DOHH2 (cell line): ENCODE measurements around the gene PPP1R3G.

Experiments used
- H3F3A ChIP-seq: fragments of 200-600 bp; sonication (generic), shearing (Covaris generic); 2 replicates; pipeline ENCODE4 v1.6.0; 2016; ENCODE audit warnings: antibody characterized with exemption, mild to moderate bottlenecking; ENCODE audit not compliant: control insufficient read depth, insufficient read depth
- H3K27ac ChIP-seq: fragments of 200-600 bp; sonication (generic); 2 replicates; pipeline ENCODE4 v1.5.1; 2014; ENCODE audit warnings: low read depth, mild to moderate bottlenecking, low read length, moderate library complexity
- H3K27me3 ChIP-seq: fragments of 200-600 bp; sonication (generic); 2 replicates; pipeline ENCODE4 v1.6.1; 2014; ENCODE audit warnings: mild to moderate bottlenecking, low read length, mixed read lengths; ENCODE audit not compliant: control insufficient read depth
- H3K36me3 ChIP-seq: fragments of 200-600 bp; sonication (generic); 2 replicates; pipeline ENCODE4 v1.6.1; 2014; ENCODE audit warnings: mild to moderate bottlenecking, low read length, moderate library complexity, mixed read lengths; ENCODE audit not compliant: control insufficient read depth
- H3K4me1 ChIP-seq: fragments of 200-600 bp; sonication (generic); 2 replicates; pipeline ENCODE4 v1.6.1; 2014; ENCODE audit warnings: mild to moderate bottlenecking, low read length, mixed read lengths; ENCODE audit not compliant: control insufficient read depth
- H3K4me2 ChIP-seq: fragments of 200-600 bp; sonication (generic); 2 replicates; pipeline ENCODE4 v1.6.0; 2014; ENCODE audit warnings: mild to moderate bottlenecking, low read length, moderate library complexity
- H3K4me3 ChIP-seq: fragments of 200-600 bp; sonication (generic); 2 replicates; pipeline ENCODE4 v1.5.1; 2014; ENCODE audit warnings: mild to moderate bottlenecking, low read length, mixed read lengths
- H3K79me2 ChIP-seq: fragments of 200-600 bp; sonication (generic); 2 replicates; pipeline ENCODE4 v1.6.1; 2014; ENCODE audit warnings: mild to moderate bottlenecking, low read length, mixed read lengths; ENCODE audit not compliant: control insufficient read depth
- H3K9me2 ChIP-seq: fragments of 200-600 bp; sonication (generic); replicated peaks from 2 replicates; pipeline ENCODE4 v1.6.1; 2014; ENCODE audit warnings: mild to moderate bottlenecking, low read length, mixed read lengths; ENCODE audit not compliant: control insufficient read depth
- H3K9me3 ChIP-seq: fragments of 200-600 bp; sonication (generic); 2 replicates; pipeline ENCODE4 v1.6.1; 2014; ENCODE audit warnings: antibody characterized with exemption, low read length, mixed read lengths; ENCODE audit not compliant: control insufficient read depth, insufficient read depth
- H4K20me1 ChIP-seq: fragments of 200-600 bp; sonication (generic); 2 replicates; pipeline ENCODE4 v1.6.0; 2014; ENCODE audit warnings: low read depth, mild to moderate bottlenecking, antibody characterized with exemption, low read length, moderate library complexity; ENCODE audit not compliant: control insufficient read depth, insufficient read depth
- CTCF ChIP-seq: fragments of 200-600 bp; sonication (generic); IDR thresholded peaks from one replicate; pipeline ENCODE4 v1.5.1; 2014; ENCODE audit warnings: antibody characterized with exemption, mild to moderate bottlenecking, low read depth, low read length; ENCODE audit not compliant: poor library complexity, severe bottlenecking
- EZH2phosphoT487 ChIP-seq: fragments of 200-600 bp; sonication (generic); IDR thresholded peaks from 2 replicates; pipeline ENCODE4 v1.6.1; 2017; ENCODE audit warnings: borderline replicate concordance, mild to moderate bottlenecking, antibody characterized with exemption, low read length, moderate library complexity, mixed read lengths

PPP1R3G gene

DNA sequence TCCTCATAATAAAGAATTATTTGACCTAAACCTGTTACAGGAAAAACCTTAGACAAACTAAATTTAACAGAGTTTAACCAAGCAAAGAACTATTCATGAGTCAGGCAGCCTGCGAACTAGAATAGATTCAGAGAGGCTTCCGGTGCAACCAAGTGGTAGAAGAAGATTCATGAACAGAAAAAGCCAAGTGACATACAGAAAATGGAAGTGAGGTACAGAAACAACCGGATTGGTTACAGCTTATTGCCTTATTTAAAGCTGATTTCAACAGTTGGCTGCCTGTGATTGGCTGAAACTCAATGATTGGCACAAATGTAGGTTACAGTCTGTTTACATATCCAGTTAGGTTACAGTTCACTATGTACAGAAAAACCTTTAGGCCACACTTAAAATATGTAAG lies 10.1 kb downstream of the PPP1R3G start:
- Histone ChIP-seq H3K9me3 (no peaks in the 10 kb centered on the region), H3K9me2 (no peaks in the 10 kb centered on the region), H3K27me3 (peaks cover 14% of the 10 kb centered on the region), H3K4me1 (peaks cover 40% of the 10 kb centered on the region), H3K4me3 (no peak overlapping the region), H3K4me2 (no peak overlapping the region), H4K20me1 (no peaks in the 10 kb centered on the region), H3K27ac (no peak overlapping the region), H3K36me3 (no peaks in the 10 kb centered on the region), H3K79me2 (no peaks in the 10 kb centered on the region), H3F3A (no peaks in the 10 kb centered on the region)
- TF ChIP-seq EZH2phosphoT487 = no peak
- TF ChIP-seq CTCF = no peak

DNA sequence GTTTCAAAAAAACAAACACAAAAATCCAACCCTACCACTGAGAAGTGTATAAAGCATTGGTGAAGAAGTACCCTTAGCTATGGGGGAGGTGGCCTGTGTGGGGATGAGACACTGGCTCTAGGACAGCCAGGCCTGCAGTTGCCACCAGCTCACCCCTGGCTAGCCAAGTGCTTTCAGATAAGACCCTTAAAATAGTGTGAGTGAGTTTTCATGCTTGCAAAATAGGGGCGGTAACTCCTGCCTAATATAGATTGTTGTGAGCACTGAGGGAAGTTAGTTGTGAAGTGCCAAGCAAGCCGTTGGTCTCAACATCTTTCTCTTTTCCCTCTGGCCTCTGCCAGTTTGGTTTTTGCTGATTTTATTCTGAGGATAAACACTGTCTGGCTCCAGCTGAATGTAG lies 11.3 kb downstream of the PPP1R3G start:
- H3K4me3 ChIP-seq = no peak overlapping the region
- H3K27me3 ChIP-seq = 0 out of 2 replicates have a peak, but pooled peaks cover 3% of the 10 kb centered on the region
- no peaks in the 10 kb centered on the region for H3K36me3 ChIP-seq
- no peaks in the 10 kb centered on the region for H3K79me2 ChIP-seq
- no peaks in the 10 kb centered on the region for H3K9me3 ChIP-seq
- no peaks in the 10 kb centered on the region for H3K9me2 ChIP-seq
- H4K20me1 ChIP-seq = no peaks in the 10 kb centered on the region
- TF ChIP-seq CTCF (no peak), EZH2phosphoT487 (no peak)
- peaks cover 29% of the 10 kb centered on the region for H3K4me1 ChIP-seq
- peak overlapping the region; percentile 3; the same call in 1 of the 2 replicates for H3K4me2 ChIP-seq
- H3K27ac ChIP-seq = no peak overlapping the region
- no peaks in the 10 kb centered on the region for H3F3A ChIP-seq

GRCh38 chr6:5098501-5099270 lies 13.5 kb downstream of the PPP1R3G start:
- H4K20me1 ChIP-seq = no peaks in the 10 kb centered on the region
- H3F3A ChIP-seq = no peaks in the 10 kb centered on the region
- H3K9me2 ChIP-seq = no peaks in the 10 kb centered on the region
- no peak overlapping the region for H3K27ac ChIP-seq
- no peak overlapping the region for H3K4me3 ChIP-seq
- no peaks in the 10 kb centered on the region for H3K79me2 ChIP-seq
- no peaks in the 10 kb centered on the region for H3K36me3 ChIP-seq
- no peak overlapping the region for H3K4me2 ChIP-seq
- no peaks in the 10 kb centered on the region for H3K27me3 ChIP-seq
- H3K9me3 ChIP-seq = no peaks in the 10 kb centered on the region
- no peak for TF ChIP-seq EZH2phosphoT487
- no peak for TF ChIP-seq CTCF
- peaks cover 23% of the 10 kb centered on the region for H3K4me1 ChIP-seq
